NB4 (cell line): ENCODE measurements around the gene C10orf105.

ENCODE experiments used
- DNase-seq: peaks from one replicate; pipeline ENCODE4 v3.0.0; 2010; ENCODE audit warnings: low read depth
- H3K4me3 ChIP-seq: one replicate; pipeline ENCODE4 v1.5.1; 2011; ENCODE audit warnings: mild to moderate bottlenecking, low read depth, low read length, moderate library complexity
- CTCF ChIP-seq: IDR thresholded peaks from one replicate; pipeline ENCODE4 v1.5.1; 2012; ENCODE audit warnings: low read depth, low read length
- MAX ChIP-seq: IDR thresholded peaks from 2 replicates; pipeline ENCODE4 v1.6.1; 2011; ENCODE audit warnings: low read depth, low read length
- MYC ChIP-seq: IDR thresholded peaks from 2 replicates; pipeline ENCODE4 v1.6.1; 2011; ENCODE audit warnings: low read depth, low read length
- POLR2A ChIP-seq: IDR thresholded peaks from 2 replicates; pipeline ENCODE4 v1.6.1; 2011; ENCODE audit warnings: mild to moderate bottlenecking; ENCODE audit not compliant: insufficient read length; ENCODE audit errors: extremely low read depth

The C10orf105 gene

DNA sequence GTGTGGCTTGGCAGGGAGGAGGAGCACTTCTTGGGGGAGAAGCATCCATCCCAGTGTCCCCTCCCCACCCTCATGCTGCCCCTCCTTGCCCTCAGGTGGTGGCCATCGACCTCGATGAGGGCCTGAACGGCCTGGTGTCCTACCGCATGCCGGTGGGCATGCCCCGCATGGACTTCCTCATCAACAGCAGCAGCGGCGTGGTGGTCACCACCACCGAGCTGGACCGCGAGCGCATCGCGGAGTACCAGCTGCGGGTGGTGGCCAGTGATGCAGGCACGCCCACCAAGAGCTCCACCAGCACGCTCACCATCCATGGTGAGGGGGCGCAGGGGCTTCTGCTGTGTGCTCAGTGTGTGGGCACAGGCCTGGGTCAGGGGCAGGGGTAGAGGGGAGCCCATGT is 14.8 kb downstream of the C10orf105 start:
- no peak overlapping the region for H3K4me3 ChIP-seq
- no peak for TF ChIP-seq MAX
- no peak for TF ChIP-seq CTCF
- TF ChIP-seq MYC = no peak
- TF ChIP-seq POLR2A = no peak
- no peak for DNase-seq

- H3K4me3 ChIP-seq = no peak overlapping the region
- no peak for DNase-seq
- no peak for TF ChIP-seq POLR2A
- TF ChIP-seq MYC = no peak
- TF ChIP-seq MAX = no peak
- no peak for TF ChIP-seq CTCF
These were observed 16.0 kb downstream of the C10orf105 start for GRCh38 chr10:71703577-71703976.

DNA sequence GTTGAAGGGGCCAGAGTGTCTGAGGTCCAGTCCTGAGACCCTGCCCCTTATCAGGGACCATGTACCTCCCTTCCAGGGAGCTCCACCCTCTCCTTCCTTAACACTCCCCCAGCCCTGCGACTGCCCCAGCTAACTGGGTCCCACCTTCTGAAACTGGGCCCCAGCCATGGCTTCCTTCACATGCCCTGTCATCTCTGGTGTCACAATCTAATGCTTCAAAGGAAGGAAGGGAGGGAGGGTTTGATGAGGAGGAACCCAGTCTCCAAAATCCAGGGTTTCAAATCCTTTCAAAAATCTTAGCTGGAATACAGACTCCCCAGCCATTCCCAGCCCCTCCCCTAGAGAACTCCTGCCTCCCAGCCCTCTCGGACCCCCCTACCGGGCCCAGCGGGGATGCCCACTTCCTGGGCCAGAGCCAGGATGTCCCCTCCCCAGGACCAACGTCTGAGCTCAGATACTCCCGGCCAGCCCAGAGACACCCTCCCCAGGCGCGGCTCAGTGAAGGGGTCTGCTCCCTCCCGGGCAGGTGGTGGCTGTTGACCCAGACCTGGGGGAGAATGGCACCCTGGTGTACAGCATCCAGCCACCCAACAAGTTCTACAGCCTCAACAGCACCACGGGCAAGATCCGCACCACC is 18.0 kb downstream of the C10orf105 start:
- no peak for DNase-seq
- H3K4me3 ChIP-seq = no peak overlapping the region
- TF ChIP-seq CTCF (no peak), POLR2A (no peak), MAX (no peak), MYC (no peak)

- no peak for DNase-seq
- H3K4me3 ChIP-seq = no peak overlapping the region
- TF ChIP-seq MYC (no peak), POLR2A (no peak), CTCF (no peak), MAX (no peak)
These were observed 18.7 kb downstream of the C10orf105 start for GRCh38 chr10:71700731-71701368.

- TF ChIP-seq POLR2A (no peak), MAX (no peak), MYC (no peak), CTCF (no peak)
- H3K4me3 ChIP-seq = no peak overlapping the region
- DNase-seq = no peak
These were observed 20.8 kb downstream of the C10orf105 start for GRCh38 chr10:71698737-71699136.
